ENCODE measurements around the gene NOX5. TPM values are rescaled to one million over a fixed set of nuclear protein-coding genes. Genes with fewer than 3 reads are reported as not detected.

The NOX5 gene
- total RNA-seq, 1 experiment from 2014 or later: 0.91 TPM

DNA sequence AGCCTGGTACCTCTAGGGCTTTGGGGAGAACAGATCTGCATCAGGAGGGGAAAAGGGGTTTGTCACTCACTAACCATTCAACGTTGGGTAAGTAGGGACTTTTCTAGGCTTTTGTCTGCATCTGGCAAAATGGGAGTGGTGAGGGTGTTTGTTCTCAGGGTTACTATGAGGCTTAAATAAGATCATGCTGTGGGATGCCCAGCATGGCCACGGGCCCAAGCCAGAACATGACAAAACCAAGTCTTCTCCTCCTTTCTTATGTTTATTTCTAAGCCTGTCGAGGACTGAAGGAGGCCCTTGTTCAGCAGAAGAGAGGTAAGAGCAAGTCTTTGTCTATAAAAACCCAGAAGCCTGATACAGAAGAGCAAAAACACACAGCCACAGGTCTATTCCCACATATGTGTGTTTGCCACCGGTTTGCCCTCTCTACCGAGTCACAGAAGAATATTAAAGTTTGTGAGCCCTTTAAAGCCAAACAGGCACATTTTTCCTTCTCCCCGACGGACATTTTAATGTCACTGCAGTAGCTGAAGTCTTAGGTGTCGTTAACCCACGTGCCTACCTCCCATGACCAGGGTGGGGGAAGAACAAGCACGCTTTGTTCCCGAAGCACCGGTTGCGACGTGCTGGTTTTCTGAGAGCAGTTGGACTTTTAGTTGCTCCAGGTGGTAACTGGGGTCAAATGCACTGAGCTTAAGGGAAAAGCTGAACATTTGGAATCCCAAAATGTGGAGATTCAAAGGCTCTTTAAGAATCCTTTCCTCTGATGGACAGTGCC lies 72.1 kb downstream of the NOX5 start (continued):
- TF ChIP-seq ZBTB33 (IDR thresholded peaks at IDR 0.05; ENCODE audit: extremely low read depth, insufficient replicate concordance, low read length) (no peak), FOSL1 (IDR thresholded peaks at IDR 0.05; ENCODE audit: low read depth) (no peak), SRF (IDR thresholded peaks at IDR 0.05; ENCODE audit: low read depth) (no peak), TCF7L2 (IDR thresholded peaks at IDR 0.05; ENCODE audit: borderline replicate concordance, extremely low read depth, insufficient read depth, insufficient read length) (no peak), ELF1 (IDR thresholded peaks at IDR 0.05; ENCODE audit: borderline replicate concordance, low read depth) (no peak)

DNA sequence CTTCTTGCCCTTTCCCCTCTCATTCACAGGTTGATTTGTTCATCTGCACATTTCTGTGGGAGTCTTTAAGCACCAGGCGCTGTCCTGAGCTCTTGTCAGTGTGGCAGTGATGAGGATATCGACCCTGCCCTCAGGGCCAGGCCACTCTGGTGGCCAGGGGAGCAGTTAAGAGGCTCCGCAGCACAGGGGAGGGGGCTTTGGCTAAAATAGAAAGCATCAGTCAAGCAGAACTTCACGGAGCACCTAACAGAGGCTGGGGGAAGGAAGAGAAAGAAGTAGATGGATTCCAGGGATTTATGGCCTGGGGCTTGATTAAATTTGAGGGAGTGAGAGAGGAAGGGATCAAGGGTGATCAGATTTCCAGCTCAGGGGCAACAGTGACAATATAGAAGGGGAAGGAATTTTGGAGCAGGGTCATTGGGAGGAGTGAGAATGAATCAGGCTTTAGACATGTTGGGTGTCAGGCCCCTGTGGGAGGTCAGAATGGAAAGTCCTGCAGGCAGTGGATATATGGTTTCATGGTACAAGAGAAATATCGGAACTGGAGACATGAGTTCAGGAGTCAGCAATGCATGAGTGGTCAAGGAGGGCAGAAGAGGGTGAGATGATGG lies 73.0 kb downstream of the NOX5 start:
- H3K4me2 ChIP-seq (ENCODE audit: low read length): no peak overlapping the region
- CTCF ChIA-PET: no interaction called here
- no TSS peak for BruUV-seq (replicated peaks)
- no peaks in the 10 kb centered on the region for H3K9me2 ChIP-seq (ENCODE audit: insufficient read depth)
- H3K4me3 ChIP-seq (replicated peaks in 1 of 2; ENCODE audit: low read depth in 1 of 2, low read length in 2 of 2): no peak overlapping the region
- ATAC-seq (no peak), DNase-seq (ENCODE audit: low read depth, low spot score) (no peak)
- H2AFZ ChIP-seq (ENCODE audit: low read depth, low read length, poor library complexity, severe bottlenecking): no peak overlapping the region
- no peaks in the 10 kb centered on the region for H3K79me2 ChIP-seq (ENCODE audit: insufficient read depth, low read length)
- H3K36me3 ChIP-seq (ENCODE audit: control insufficient read depth in 1 of 2, insufficient read depth in 2 of 2, low read length in 2 of 2): no peaks in the 10 kb centered on the region
- no peak overlapping the region for H3K9ac ChIP-seq (ENCODE audit: low read length)
- peaks cover 13% of the 10 kb centered on the region; the same call in 1 of the 2 replicates for H3K27me3 ChIP-seq (ENCODE audit: insufficient read depth, low read length)
- H3K4me1 ChIP-seq (ENCODE audit: control insufficient read depth in 1 of 2, insufficient read depth in 2 of 2, low read length in 2 of 2): peaks cover 14 to 15% of the 10 kb centered on the region in 2 experiments
- intact Hi-C loops (cut with micrococcal nuclease): no loop called here
- no peaks in the 10 kb centered on the region for H4K20me1 ChIP-seq (ENCODE audit: insufficient read depth)
- POLR2A ChIA-PET: no interaction called here
- no peaks in the 10 kb centered on the region for H3K9me3 ChIP-seq (ENCODE audit: control insufficient read depth in 1 of 2, insufficient read depth in 1 of 2, low read depth in 1 of 2, low read length in 2 of 2)
- no peak overlapping the region for H3K27ac ChIP-seq (ENCODE audit: low read depth, low read length)
- RAD21 ChIA-PET (ENCODE audit: low non-redundant PET in 1 of 2, low total read pairs in 2 of 2, uncharacterized antibody in 2 of 2, unreplicated experiment in 2 of 2): no interaction called here
- TF ChIP-seq REST (IDR thresholded peaks at IDR 0.05; ENCODE audit: low read depth): no peak
- TF ChIP-seq ELF1 (IDR thresholded peaks at IDR 0.05; ENCODE audit: borderline replicate concordance, low read depth): no peak
- no peak for TF ChIP-seq JUND (IDR thresholded peaks at IDR 0.05)
- TF ChIP-seq YY1 (IDR thresholded peaks at IDR 0.05; ENCODE audit: extremely low read depth, insufficient replicate concordance, low read depth, low read length): no peak
- TF ChIP-seq CTCF (IDR thresholded peaks at IDR 0.05 in 2 of 3, conservative IDR thresholded peaks at IDR 0.05 in 1 of 3; ENCODE audit: borderline replicate concordance in 1 of 3, insufficient read depth in 1 of 3, low read depth in 2 of 3, low read length in 2 of 3): no peak
- no peak for TF ChIP-seq FOSL1 (IDR thresholded peaks at IDR 0.05; ENCODE audit: low read depth)
- no peak for TF ChIP-seq EZH2 (IDR thresholded peaks at IDR 0.05)
- TF ChIP-seq SRF (IDR thresholded peaks at IDR 0.05; ENCODE audit: low read depth): no peak
- TF ChIP-seq ZNF274 (IDR thresholded peaks at IDR 0.05; ENCODE audit: low read depth, low read length): no peak
- TF ChIP-seq EZH2phosphoT487 (IDR thresholded peaks at IDR 0.05; ENCODE audit: borderline replicate concordance): no peak
- no peak for TF ChIP-seq EGR1 (IDR thresholded peaks at IDR 0.05; ENCODE audit: low read depth)
- TF ChIP-seq, protein P1, sequence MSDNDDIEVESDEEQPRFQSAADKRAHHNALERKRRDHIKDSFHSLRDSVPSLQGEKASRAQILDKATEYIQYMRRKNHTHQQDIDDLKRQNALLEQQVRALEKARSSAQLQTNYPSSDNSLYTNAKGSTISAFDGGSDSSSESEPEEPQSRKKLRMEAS (IDR thresholded peaks at IDR 0.05): no peak
- no peak for TF ChIP-seq POLR2A (IDR thresholded peaks at IDR 0.05; ENCODE audit: borderline replicate concordance, extremely low read depth, insufficient read depth, insufficient read length)
